ENCODE results near the gene MAB21L3. TPM values are rescaled to one million over a fixed set of nuclear protein-coding genes. Genes with fewer than 3 reads are reported as not detected.
A peak's percentile ranks its signal among the peaks of the same experiment; 100 is the strongest.

MAB21L3 gene
- not detected for total RNA-seq

DNA sequence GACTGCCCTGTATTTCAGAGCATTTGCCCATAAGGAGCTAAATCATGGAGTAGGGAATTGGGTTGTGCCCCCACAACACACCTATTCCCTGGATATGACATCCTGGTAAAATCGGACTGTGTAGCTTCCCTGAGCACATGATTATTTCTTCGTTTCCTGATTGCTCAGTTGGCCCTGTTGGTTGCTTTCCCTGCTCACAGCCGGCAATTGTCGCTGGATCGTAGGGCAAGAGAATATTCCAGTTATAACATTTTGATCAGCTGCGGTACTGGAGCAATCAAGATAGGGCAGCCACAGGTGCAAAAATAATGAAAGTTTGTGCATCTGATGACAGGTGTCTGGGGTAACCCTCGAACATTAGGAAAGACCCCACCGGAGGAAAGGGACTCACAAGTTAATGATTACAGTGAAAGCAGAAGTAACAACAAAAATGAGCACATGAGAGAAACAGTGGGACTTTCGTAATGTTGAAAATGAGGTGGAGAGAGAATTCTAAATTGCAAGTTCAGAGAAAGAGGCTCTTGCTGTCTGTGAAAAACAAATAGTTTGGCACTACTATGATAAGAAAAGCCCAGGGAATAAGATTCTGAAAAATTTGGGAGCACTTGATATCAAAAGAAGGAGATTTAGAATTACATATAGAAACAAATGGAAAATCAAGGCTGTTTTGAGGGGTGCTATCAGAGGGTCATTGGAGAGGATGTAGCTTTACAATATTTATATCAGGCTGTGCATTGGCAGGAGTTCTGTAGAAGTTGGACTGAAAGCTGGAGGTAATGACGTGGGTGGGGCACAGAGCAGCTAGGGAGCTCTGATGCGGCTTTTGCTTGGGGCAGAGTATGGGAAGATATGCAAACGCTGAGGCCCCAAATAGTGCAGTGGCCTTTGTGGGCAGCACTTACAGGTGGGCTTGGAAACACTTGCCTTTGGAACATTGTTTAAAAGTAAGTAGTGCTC lies at the start of gene MAB21L3:
Gene MAB21L3 (plus strand): TSS at position 833 of the 957 bp plus-strand sequence. CDS start 1,217 bp downstream, outside the sequence.
- H3K4me1 ChIP-seq (ENCODE audit: control insufficient read depth in 1 of 2, low read depth in 2 of 2): no peaks in the 10 kb centered on the region
- H3K27ac ChIP-seq: no peak within 1 kb of the TSS
- ATAC-seq (ENCODE audit: insufficient number of reproducible peaks, low FRiP score, low read depth): no peak
- H3K4me3 ChIP-seq: no peak within 1 kb of the TSS
- H3K36me3 ChIP-seq: no peaks in the 10 kb centered on the region
- TF ChIP-seq CTCF (IDR thresholded peaks at IDR 0.05): no peak
- no peaks in the 10 kb centered on the region for H3K9me3 ChIP-seq
- DNase-seq (ENCODE audit: low spot score): no peak
- no peaks in the 10 kb centered on the region for H3K27me3 ChIP-seq (replicated peaks; ENCODE audit: insufficient read depth)

- Histone ChIP-seq H3K9me3 (no peaks in the 10 kb centered on the region), H3K27me3 (replicated peaks; ENCODE audit: insufficient read depth) (no peaks in the 10 kb centered on the region), H3K4me3 (no peak overlapping the region), H3K4me1 (ENCODE audit: control insufficient read depth in 1 of 2, low read depth in 2 of 2) (peaks cover 0 to 21% of the 10 kb centered on the region in 2 donors), H3K36me3 (no peaks in the 10 kb centered on the region), H3K27ac (no peak overlapping the region)
- DNase-seq (ENCODE audit: low spot score): no peak
- no peak for TF ChIP-seq CTCF (IDR thresholded peaks at IDR 0.05)
- ATAC-seq (ENCODE audit: insufficient number of reproducible peaks, low FRiP score, low read depth): no peak
Measured at GRCh38 chr1:116062201-116062600, 49.0 kb upstream of the MAB21L3 start.

GRCh38 chr1:116064616-116065015 lies 46.6 kb upstream of the MAB21L3 start:
- Histone ChIP-seq H3K36me3 (no peaks in the 10 kb centered on the region), H3K27me3 (replicated peaks; ENCODE audit: insufficient read depth) (no peaks in the 10 kb centered on the region), H3K4me3 (no peak overlapping the region), H3K4me1 (ENCODE audit: control insufficient read depth in 1 of 2, low read depth in 2 of 2) (peaks cover 9 to 33% of the 10 kb centered on the region in 2 donors), H3K9me3 (no peaks in the 10 kb centered on the region), H3K27ac (no peak overlapping the region)
- DNase-seq (ENCODE audit: low spot score): no peak
- no peak for TF ChIP-seq CTCF (IDR thresholded peaks at IDR 0.05)
- ATAC-seq (ENCODE audit: insufficient number of reproducible peaks, low FRiP score, low read depth): no peak

GRCh38 chr1:116066868-116067565 lies 44.2 kb upstream of the MAB21L3 start:
- ATAC-seq (ENCODE audit: insufficient number of reproducible peaks, low FRiP score, low read depth) (peak; percentile 58), DNase-seq (ENCODE audit: low spot score) (no peak)
- no peak for TF ChIP-seq CTCF (IDR thresholded peaks at IDR 0.05)
- H3K9me3 ChIP-seq: no peaks in the 10 kb centered on the region
- H3K4me3 ChIP-seq: no peak overlapping the region
- H3K4me1 ChIP-seq (ENCODE audit: control insufficient read depth in 1 of 2, low read depth in 2 of 2): peaks cover 9 to 20% of the 10 kb centered on the region in 2 donors
- no peaks in the 10 kb centered on the region for H3K27me3 ChIP-seq (replicated peaks; ENCODE audit: insufficient read depth)
- no peaks in the 10 kb centered on the region for H3K36me3 ChIP-seq
- H3K27ac ChIP-seq: peak overlapping the region; percentile 40 to 67

- DNase-seq (ENCODE audit: low spot score) (no peak), ATAC-seq (ENCODE audit: insufficient number of reproducible peaks, low FRiP score, low read depth) (peak; percentile 69)
- no peak for TF ChIP-seq CTCF (IDR thresholded peaks at IDR 0.05)
- H3K4me3 ChIP-seq: no peak overlapping the region
- H3K4me1 ChIP-seq (ENCODE audit: control insufficient read depth in 1 of 2, low read depth in 2 of 2): peaks cover 9 to 20% of the 10 kb centered on the region in 2 donors
- H3K27ac ChIP-seq: peak overlapping the region; percentile 40 to 67
- no peaks in the 10 kb centered on the region for H3K36me3 ChIP-seq
- no peaks in the 10 kb centered on the region for H3K27me3 ChIP-seq (replicated peaks; ENCODE audit: insufficient read depth)
- no peaks in the 10 kb centered on the region for H3K9me3 ChIP-seq
Measured at GRCh38 chr1:116067566-116067890, 43.7 kb upstream of the MAB21L3 start.

Data from thoracic aorta (tissue), 2 donors.